GM19025 (cell line): Measurements from ENCODE around the gene RPL35A.

Source experiments
- ATAC-seq: cut with Tn5 transposase; IDR thresholded peaks from one replicate; pipeline ENCODE4 v1.9.1; 2021; ENCODE audit warnings: mild to moderate bottlenecking, low read depth, moderate library complexity; ENCODE audit not compliant: unreplicated experiment

Gene RPL35A

DNA sequence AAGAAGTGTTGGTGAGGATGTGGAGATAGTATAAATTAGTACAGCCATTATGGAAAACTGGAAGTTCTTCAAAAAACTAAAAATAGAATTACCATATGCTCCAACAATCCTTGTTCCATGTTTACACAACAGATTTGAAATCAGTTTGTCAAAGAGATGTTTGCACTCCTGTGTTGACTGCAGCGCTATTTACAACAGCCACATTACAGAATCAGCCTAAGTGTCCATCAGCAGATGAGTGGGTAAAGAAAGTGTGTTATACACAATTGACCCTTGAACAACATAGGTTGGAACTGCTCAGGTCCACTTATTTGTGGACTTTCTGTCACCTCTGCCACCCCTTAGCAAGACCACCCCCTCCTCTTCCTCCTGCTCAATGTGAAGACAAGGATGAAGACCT lies 44.7 kb downstream of the RPL35A start:
- no peak for ATAC-seq

DNA sequence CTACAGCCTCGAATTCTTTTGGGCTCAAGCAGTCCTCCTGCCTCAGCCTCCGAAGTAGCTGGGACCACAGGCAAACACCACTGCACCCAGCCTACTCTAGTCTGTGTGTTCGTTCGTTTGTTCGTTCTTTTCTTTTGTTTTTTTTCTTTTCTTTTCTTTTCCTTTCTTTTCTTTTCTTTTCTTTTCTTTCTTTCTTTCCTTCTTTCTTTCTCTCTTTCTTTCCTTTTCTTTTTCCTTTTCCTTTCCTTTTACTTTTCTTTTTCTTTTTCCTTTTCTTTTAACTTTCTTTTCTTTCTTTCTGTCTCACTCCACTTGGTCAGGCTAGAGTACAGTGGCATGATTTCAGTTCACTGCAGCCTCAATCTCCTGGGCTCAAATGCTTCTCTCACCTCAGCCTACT lies 46.9 kb downstream of the RPL35A start:
- ATAC-seq: no peak

DNA sequence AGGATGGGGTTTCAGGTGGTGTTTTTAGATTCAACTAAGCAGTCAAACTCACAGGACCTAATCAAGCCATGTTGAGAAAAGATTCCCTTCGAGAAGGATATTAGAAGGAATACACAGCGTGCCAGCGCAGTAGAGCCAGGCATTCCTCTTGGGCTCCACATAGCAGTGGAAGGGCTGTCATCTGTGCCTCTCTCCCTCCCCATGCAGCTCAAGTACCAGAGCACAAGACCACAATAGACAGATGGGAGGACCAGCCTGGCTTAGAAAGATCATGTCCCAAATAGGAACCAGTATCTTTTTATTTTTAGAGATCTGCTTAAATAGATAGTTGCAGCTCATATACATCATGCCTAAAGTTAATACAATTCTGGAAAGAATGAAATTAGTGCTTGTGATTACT lies 47.9 kb downstream of the RPL35A start:
- ATAC-seq: no peak
